Heart right ventricle (tissue), 16 donors: Measurements from ENCODE around the gene SMYD1. TPM values are rescaled to one million over a fixed set of nuclear protein-coding genes. Genes with fewer than 3 reads are reported as not detected.

Experiments
- ATAC-seq, 8 donors: fragments of 200-7000 bp; cut with Tn5 transposase; one replicate each; pipeline ENCODE4 v1.9.1; 2020; ENCODE audit warnings: mild to moderate bottlenecking in 8 of 8, moderate library complexity in 8 of 8, moderate number of reproducible peaks in 1 of 8
- DNase-seq, 2 donors: peaks; one replicate each; pipeline ENCODE4 v3.0.0-alpha.2; 2020
- H3K27ac ChIP-seq, 10 donors: fragments of 200-600 bp; sonication (generic) in 2 of 10; one replicate each; pipeline versions ENCODE4 v1.5.0 to v1.8.0; 2020 to 2022; ENCODE audit warnings: mild to moderate bottlenecking in 3 of 10
- H3K27me3 ChIP-seq, 7 donors: fragments of 200-600 bp; one replicate each; pipeline ENCODE4 v1.8.0; 2021 to 2022; ENCODE audit warnings: mild to moderate bottlenecking in 2 of 7
- H3K36me3 ChIP-seq, 9 donors: fragments of 200-600 bp; sonication (generic) in 1 of 9; one replicate each; pipeline versions ENCODE4 v1.5.0 to v1.8.0; 2020 to 2022; ENCODE audit warnings: mild to moderate bottlenecking in 2 of 9
- H3K4me1 ChIP-seq, 9 donors: fragments of 200-600 bp; sonication (generic) in 1 of 9; one replicate each; pipeline versions ENCODE4 v1.5.0 to v1.8.0; 2020 to 2022; ENCODE audit warnings: mild to moderate bottlenecking in 4 of 9
- H3K4me3 ChIP-seq, 10 donors: fragments of 200-600 bp; sonication (generic) in 2 of 10; one replicate each; pipeline versions ENCODE4 v1.5.0 to v1.8.0; 2020 to 2022; ENCODE audit warnings: mild to moderate bottlenecking in 7 of 10, moderate library complexity in 2 of 10
- H3K9me3 ChIP-seq, 11 donors: fragments of 200-600 bp in 10 of 11; sonication (generic) in 2 of 11; one replicate each; pipeline versions ENCODE4 v1.5.0 to v1.8.0; 2013 to 2022; ENCODE audit warnings: mild to moderate bottlenecking in 2 of 11, control low read depth in 1 of 11, moderate library complexity in 1 of 11
- CTCF ChIP-seq, 9 donors: fragments of 200-600 bp; sonication (generic) in 2 of 9; IDR thresholded peaks; one replicate each; pipeline versions ENCODE4 v1.5.0 to v1.8.0; 2021 to 2022; ENCODE audit warnings: antibody characterized with exemption in 9 of 9, mild to moderate bottlenecking in 5 of 9, moderate library complexity in 1 of 9
- WGBS, 2 donors: extraction: QIAGEN DNeasy Blood & Tissue Kit; methylation state at CpG; one replicate each; pipeline ENCODE4 v1.1.7; 2013; ENCODE audit warnings: inconsistent platforms in 1 of 2; 5-methylcytosine and 5-hydroxymethylcytosine counted together
- intact Hi-C, 10 donors: fragments of 100-400 bp; cut with DNase I; formaldehyde crosslinking; loops; one replicate each; pipeline versions ENCODE4 v1.11.1 to v1.14.2; 2022
- polyA plus RNA-seq, 2 donors: library from polyadenylated mRNA; stranded (reverse); fragments of 200-250 nt; gene quantifications; one replicate each; pipeline ENCODE4 v1.2.3, GENCODE V29; 2013
- total RNA-seq, 10 donors: library from RNA; stranded (reverse); fragmentation: NEBNext Ultra II Directional in 3 of 10; extraction: Animal tissue kit (Norgen Biotek cat#: 25700) in 3 of 10; gene quantifications; one replicate each; pipeline versions ENCODE4 v1.2.1 to v1.2.4, GENCODE V29; 2021 to 2023
- donor health status: Arrhythmogenic right ventricular cardiomyopathy.
- donor health status: ischemic (EF 13 %, LVEDD 7.1; RV severe dilation, severe dysfunction).
- donor health status: healthy with polysubstance abuse.
- donor health status: DM: no; HTN: yes; CAD: no.
- donor health status: DM: no; HTN: no; CAD: no.
- donor health status: ischemic (EF 25% LVEDD 6.9; RV normal size, moderate dysfunction).
- donor health status: ischemic (EF 25% LVEDD 5.7; RV mildly dilated, moderate dysfunction).
- donor health status: healthy.
- donor health status: DM: yes; HTN: yes; CAD: no.
- donor health status: Ischemic cardiomyopathy.
- donor health status: ischemic (EF 35%, LVEDD 5.7; RV mildly dilated, moderate dysfunction).
- donor health status: nonischemic (EF 11% LVEDD 7.7; RV severe dilation, severe dysfunction).
- donor health status: DM: yes; HTN: yes; CAD: no.
- donor health status: PGD.
- donor health status: ischemic (EF 29% LVEDD 5.4; RV normal size, mild dysfunction).
- donor health status: nonischemic (EF 23%, LVEDD 6.1; RV moderate dilation, normal function).

Gene SMYD1
- total and polyA plus RNA-seq, 12 donors = 78.7 to 534 (median 377) TPM

GRCh38 chr2:88087763-88088162, 20.1 kb downstream of the SMYD1 start:
- ATAC-seq (no peak), DNase-seq (no peak)
- WGBS, 2 donors = 70 to 78% methylated on average over 17 of the region's 17 CpGs
- H3K4me3 ChIP-seq = no peak overlapping the region
- TF ChIP-seq CTCF (IDR thresholded peaks at IDR 0.05) = no peak
- intact Hi-C loops = no loop called here
- H3K36me3 ChIP-seq = peaks cover 0 to 47% (median 0%) of the 10 kb centered on the region in 9 donors
- peaks cover 0 to 21% (median 4%) of the 10 kb centered on the region in 9 donors for H3K4me1 ChIP-seq
- H3K27me3 ChIP-seq = no peaks in the 10 kb centered on the region
- no peak overlapping the region for H3K27ac ChIP-seq
- no peaks in the 10 kb centered on the region for H3K9me3 ChIP-seq

DNA sequence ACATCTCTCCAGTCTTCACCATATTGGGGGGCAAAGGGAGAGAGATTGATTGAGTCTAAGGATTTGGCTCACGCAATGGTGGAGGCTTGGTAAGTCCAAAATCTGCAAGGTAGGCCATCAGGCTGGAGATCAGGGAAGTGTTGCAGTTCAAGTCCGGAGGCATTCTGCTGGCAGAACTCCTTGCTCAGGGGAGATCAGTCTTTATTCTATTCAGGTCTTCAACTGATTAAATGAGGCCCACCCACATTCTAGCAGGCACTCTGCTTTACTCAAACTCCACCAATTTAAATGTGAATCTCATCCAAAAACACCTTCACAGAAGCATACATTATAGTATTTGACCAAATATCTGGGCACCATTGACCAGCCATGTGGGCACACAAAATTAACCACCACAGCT, 21.4 kb downstream of the SMYD1 start:
- intact Hi-C loops = no loop called here
- H3K4me1 ChIP-seq = peaks cover 0 to 18% (median 0%) of the 10 kb centered on the region in 9 donors
- no peak for TF ChIP-seq CTCF (IDR thresholded peaks at IDR 0.05)
- WGBS, 2 donors = 93% methylated on average over 2 of the region's 2 CpGs
- H3K27ac ChIP-seq = no peak overlapping the region
- DNase-seq (no peak), ATAC-seq (no peak)
- no peaks in the 10 kb centered on the region for H3K9me3 ChIP-seq
- H3K27me3 ChIP-seq = no peaks in the 10 kb centered on the region
- H3K36me3 ChIP-seq = peaks cover 0 to 58% (median 0%) of the 10 kb centered on the region in 9 donors
- no peak overlapping the region for H3K4me3 ChIP-seq

- DNase-seq (no peak), ATAC-seq (no peak)
- no peak overlapping the region for H3K4me3 ChIP-seq
- no peaks in the 10 kb centered on the region for H3K9me3 ChIP-seq
- H3K4me1 ChIP-seq = peaks cover 0 to 15% (median 0%) of the 10 kb centered on the region in 9 donors
- H3K27me3 ChIP-seq = no peaks in the 10 kb centered on the region
- H3K36me3 ChIP-seq = peaks cover 0 to 56% (median 0%) of the 10 kb centered on the region in 9 donors
- WGBS, 2 donors = 52 to 61% methylated on average over 8 of the region's 8 CpGs
- intact Hi-C loops = no loop called here
- no peak overlapping the region for H3K27ac ChIP-seq
- TF ChIP-seq CTCF (IDR thresholded peaks at IDR 0.05) = no peak
These were observed 23.0 kb downstream of the SMYD1 start for GRCh38 chr2:88090446-88091283.

DNA sequence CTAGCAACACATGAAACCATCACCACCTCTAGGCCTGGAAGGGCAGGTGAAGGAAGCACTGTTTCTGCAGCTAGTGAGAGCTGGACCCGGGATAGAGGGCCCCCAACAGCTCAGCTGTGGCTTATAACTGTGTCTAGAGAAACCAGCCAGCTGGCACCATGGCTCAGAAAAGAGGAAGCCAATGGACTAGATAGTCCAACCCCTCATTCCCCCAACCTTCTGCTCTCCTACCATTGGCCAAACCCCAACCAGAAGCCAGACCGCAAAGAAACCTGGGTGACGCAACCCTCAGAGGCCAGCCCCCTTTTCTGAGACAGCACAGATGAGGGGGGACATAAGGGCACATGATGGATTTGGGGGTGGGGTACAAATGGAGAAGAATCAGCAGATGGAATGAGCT, 24.3 kb downstream of the SMYD1 start:
- no peaks in the 10 kb centered on the region for H3K9me3 ChIP-seq
- WGBS, 2 donors = 88% methylated on average over 3 of the region's 3 CpGs

More for the DNA sequence above, 24.3 kb downstream of the SMYD1 start:
- no peak for DNase-seq
- Histone ChIP-seq H3K27me3 (no peaks in the 10 kb centered on the region), H3K4me1 (peaks cover 0 to 19% (median 0%) of the 10 kb centered on the region in 9 donors), H3K4me3 (no peak overlapping the region), H3K36me3 (peaks cover 0 to 64% (median 0%) of the 10 kb centered on the region in 9 donors), H3K27ac (no peak overlapping the region)
- no peak for TF ChIP-seq CTCF (IDR thresholded peaks at IDR 0.05)
- intact Hi-C loops = no loop called here
- ATAC-seq = no peak
